DOHH2 (cell line): Measurements from ENCODE around the gene ETV6.

Source experiments
- CTCF ChIP-seq: fragments of 200-600 bp; sonication (generic); IDR thresholded peaks from one replicate; pipeline ENCODE4 v1.5.1; 2014; ENCODE audit warnings: antibody characterized with exemption, mild to moderate bottlenecking, low read depth, low read length; ENCODE audit not compliant: poor library complexity, severe bottlenecking
- EZH2phosphoT487 ChIP-seq: fragments of 200-600 bp; sonication (generic); IDR thresholded peaks from 2 replicates; pipeline ENCODE4 v1.6.1; 2017; ENCODE audit warnings: borderline replicate concordance, mild to moderate bottlenecking, antibody characterized with exemption, low read length, moderate library complexity, mixed read lengths

- no peak for TF ChIP-seq CTCF
- no peak for TF ChIP-seq EZH2phosphoT487
Measured at GRCh38 chr12:11834104-11834812, 184.8 kb downstream of the ETV6 start.
